HG03025 (cell line): ENCODE results near the gene AP3B1.
A peak's percentile ranks its signal among the peaks of the same experiment; 100 is the strongest.
"Not testable (repeated sequence)": the region's sequence is repeated elsewhere in the genome, so short reads cannot be mapped to it uniquely, and the experiment has no call there.

Experiments used
- ATAC-seq: cut with Tn5 transposase; IDR thresholded peaks from one replicate; pipeline ENCODE4 v1.9.1; 2021; ENCODE audit warnings: mild to moderate bottlenecking, moderate library complexity; ENCODE audit not compliant: unreplicated experiment, low FRiP score

Gene AP3B1

GRCh38 chr5:78245136-78245535 is 49.4 kb downstream of the AP3B1 start:
- ATAC-seq: no peak

- no peak for ATAC-seq
Observed at GRCh38 chr5:78243639-78244038, 50.9 kb downstream of the AP3B1 start.

GRCh38 chr5:78243091-78243490 is 51.4 kb downstream of the AP3B1 start:
- ATAC-seq: no peak

- no peak for ATAC-seq
Observed at GRCh38 chr5:78242001-78242400, 52.5 kb downstream of the AP3B1 start.

GRCh38 chr5:78237911-78238310 is 56.6 kb downstream of the AP3B1 start:
- no peak for ATAC-seq

GRCh38 chr5:78236046-78236445 is 58.5 kb downstream of the AP3B1 start:
- no peak for ATAC-seq

GRCh38 chr5:78235289-78235688 is 59.2 kb downstream of the AP3B1 start:
- ATAC-seq: no peak

- ATAC-seq: no peak
Observed at GRCh38 chr5:78234804-78235203, 59.7 kb downstream of the AP3B1 start.

- no peak for ATAC-seq
Observed at GRCh38 chr5:78232163-78232562, 62.3 kb downstream of the AP3B1 start.

- no peak for ATAC-seq
Observed at GRCh38 chr5:78224358-78224757, 70.1 kb downstream of the AP3B1 start.

- peak; percentile 99 for ATAC-seq
Observed at GRCh38 chr5:78221964-78222451, 72.5 kb downstream of the AP3B1 start.

GRCh38 chr5:78221467-78221866 is 73.0 kb downstream of the AP3B1 start:
- ATAC-seq: no peak

GRCh38 chr5:78215972-78216371 is 78.5 kb downstream of the AP3B1 start:
- ATAC-seq: no peak

- ATAC-seq: no peak
Observed at GRCh38 chr5:78215565-78215964, 78.9 kb downstream of the AP3B1 start.

GRCh38 chr5:78213799-78214198 is 80.7 kb downstream of the AP3B1 start:
- ATAC-seq: no peak

- no peak for ATAC-seq
Observed at GRCh38 chr5:78211052-78211451, 83.4 kb downstream of the AP3B1 start.

- no peak for ATAC-seq
Observed at GRCh38 chr5:78204241-78204640, 90.3 kb downstream of the AP3B1 start.

GRCh38 chr5:78203815-78204214 is 90.7 kb downstream of the AP3B1 start:
- no peak for ATAC-seq

GRCh38 chr5:78190402-78190801 is 104.1 kb downstream of the AP3B1 start:
- ATAC-seq: no peak

- ATAC-seq: not testable (repeated sequence)
Observed at GRCh38 chr5:78188681-78189080, 105.8 kb downstream of the AP3B1 start.

- no peak for ATAC-seq
Observed at GRCh38 chr5:78187172-78187571, 107.3 kb downstream of the AP3B1 start.

- ATAC-seq: no peak
Observed at GRCh38 chr5:78182838-78183237, 111.7 kb downstream of the AP3B1 start.

GRCh38 chr5:78178356-78178755 is 116.1 kb downstream of the AP3B1 start:
- ATAC-seq: no peak
